Measurements from ENCODE around the gene ENTREP3.

ENTREP3 gene

DNA sequence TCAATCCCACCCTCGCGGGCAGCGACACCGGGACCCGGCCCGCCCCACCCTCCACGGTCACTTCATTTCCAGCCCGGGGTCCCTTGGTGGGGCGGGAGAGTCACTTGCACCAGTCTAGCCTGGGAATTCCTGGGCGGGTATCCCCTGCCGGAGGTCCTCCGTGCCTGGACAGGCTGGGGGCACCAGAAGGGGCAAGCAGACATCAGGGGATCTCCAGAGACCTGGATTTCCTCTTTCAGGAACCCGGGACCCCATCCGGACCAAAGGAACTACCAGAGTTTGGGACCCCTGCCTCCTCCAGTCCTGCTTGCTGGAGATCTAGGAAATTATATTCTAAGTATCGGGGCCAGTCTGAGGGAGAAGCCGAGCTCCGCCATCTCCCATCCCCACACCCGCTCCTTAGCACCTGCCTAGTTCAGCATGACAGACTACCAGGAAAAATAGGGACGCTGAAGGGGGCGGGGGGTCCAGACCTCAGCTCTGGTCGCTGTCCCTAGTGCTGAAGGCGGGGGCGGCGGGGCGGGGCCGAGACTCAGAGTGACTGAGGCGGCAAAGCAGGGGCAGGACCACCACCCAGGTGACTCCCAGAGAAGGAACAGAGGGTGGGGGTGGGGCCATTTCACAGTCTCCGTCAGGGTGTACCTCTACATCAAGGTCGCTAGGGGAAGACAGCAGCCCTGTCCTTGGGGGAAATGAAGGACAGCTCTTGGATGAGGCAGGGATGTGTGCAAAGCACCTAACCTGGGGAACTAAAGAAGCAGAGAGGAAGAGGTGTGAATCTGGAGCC lies 22.8 kb upstream of the ENTREP3 start:
- peak; percentile 23 for DNase-seq (ENCODE audit: low read depth)
- TF ChIP-seq, protein P1, sequence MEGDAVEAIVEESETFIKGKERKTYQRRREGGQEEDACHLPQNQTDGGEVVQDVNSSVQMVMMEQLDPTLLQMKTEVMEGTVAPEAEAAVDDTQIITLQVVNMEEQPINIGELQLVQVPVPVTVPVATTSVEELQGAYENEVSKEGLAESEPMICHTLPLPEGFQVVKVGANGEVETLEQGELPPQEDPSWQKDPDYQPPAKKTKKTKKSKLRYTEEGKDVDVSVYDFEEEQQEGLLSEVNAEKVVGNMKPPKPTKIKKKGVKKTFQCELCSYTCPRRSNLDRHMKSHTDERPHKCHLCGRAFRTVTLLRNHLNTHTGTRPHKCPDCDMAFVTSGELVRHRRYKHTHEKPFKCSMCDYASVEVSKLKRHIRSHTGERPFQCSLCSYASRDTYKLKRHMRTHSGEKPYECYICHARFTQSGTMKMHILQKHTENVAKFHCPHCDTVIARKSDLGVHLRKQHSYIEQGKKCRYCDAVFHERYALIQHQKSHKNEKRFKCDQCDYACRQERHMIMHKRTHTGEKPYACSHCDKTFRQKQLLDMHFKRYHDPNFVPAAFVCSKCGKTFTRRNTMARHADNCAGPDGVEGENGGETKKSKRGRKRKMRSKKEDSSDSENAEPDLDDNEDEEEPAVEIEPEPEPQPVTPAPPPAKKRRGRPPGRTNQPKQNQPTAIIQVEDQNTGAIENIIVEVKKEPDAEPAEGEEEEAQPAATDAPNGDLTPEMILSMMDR (IDR thresholded peaks at IDR 0.05; ENCODE audit: low read length, missing control alignments), result peak; percentile 37

DNA sequence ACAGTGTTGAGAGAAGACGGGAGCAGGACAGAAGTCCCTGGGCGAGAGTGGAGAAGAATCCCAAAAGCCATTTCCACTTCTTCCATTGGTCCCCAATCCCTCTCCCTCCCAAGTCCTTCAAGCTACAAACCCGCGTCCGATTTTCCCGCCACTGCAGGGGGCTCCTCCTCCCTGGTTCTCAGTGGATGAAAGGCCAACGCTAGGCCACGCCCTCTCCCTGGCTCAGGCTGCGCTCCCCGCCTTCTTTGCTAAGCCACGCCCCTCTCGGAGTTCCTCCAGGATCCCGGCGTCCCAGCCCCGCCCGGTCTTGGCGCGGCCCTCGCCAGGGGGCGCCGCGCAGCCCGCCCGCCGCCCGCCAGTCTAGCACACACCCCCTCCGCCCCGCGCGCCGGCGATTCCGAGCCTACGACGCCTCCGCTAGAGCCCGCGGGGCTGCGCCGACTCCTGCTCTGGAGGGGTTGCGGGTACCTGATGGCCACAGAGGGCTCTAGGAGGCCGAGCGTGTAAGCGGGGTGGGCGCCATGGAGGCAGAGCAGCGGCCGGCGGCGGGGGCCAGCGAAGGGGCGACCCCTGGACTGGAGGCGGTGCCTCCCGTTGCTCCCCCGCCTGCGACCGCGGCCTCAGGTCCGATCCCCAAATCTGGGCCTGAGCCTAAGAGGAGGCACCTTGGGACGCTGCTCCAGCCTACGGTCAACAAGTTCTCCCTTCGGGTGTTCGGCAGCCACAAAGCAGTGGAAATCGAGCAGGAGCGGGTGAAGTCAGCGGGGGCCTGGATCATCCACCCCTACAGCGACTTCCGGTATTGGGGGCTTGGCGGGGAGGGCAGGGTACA lies 22.0 kb upstream of the ENTREP3 start, which contains the start of gene HCN3:
TSS of gene HCN3 (plus strand) at position 394 of the 832 bp plus-strand sequence. CDS start at position 522, 128 bp downstream.
- DNase-seq (ENCODE audit: low read depth), result peak; percentile 97
- TF ChIP-seq, protein P1 (IDR thresholded peaks at IDR 0.05; ENCODE audit: low read length, missing control alignments), result peak; percentile 17
- H3K4me3 ChIP-seq (replicated peaks; ENCODE audit: low read depth, low read length), result peak within 1 kb of the TSS; percentile 69

More for the DNA sequence above, 22.8 kb upstream of the ENTREP3 start:
- peak overlapping the region; percentile 69 for H3K4me3 ChIP-seq (replicated peaks; ENCODE audit: low read depth, low read length)

DNA sequence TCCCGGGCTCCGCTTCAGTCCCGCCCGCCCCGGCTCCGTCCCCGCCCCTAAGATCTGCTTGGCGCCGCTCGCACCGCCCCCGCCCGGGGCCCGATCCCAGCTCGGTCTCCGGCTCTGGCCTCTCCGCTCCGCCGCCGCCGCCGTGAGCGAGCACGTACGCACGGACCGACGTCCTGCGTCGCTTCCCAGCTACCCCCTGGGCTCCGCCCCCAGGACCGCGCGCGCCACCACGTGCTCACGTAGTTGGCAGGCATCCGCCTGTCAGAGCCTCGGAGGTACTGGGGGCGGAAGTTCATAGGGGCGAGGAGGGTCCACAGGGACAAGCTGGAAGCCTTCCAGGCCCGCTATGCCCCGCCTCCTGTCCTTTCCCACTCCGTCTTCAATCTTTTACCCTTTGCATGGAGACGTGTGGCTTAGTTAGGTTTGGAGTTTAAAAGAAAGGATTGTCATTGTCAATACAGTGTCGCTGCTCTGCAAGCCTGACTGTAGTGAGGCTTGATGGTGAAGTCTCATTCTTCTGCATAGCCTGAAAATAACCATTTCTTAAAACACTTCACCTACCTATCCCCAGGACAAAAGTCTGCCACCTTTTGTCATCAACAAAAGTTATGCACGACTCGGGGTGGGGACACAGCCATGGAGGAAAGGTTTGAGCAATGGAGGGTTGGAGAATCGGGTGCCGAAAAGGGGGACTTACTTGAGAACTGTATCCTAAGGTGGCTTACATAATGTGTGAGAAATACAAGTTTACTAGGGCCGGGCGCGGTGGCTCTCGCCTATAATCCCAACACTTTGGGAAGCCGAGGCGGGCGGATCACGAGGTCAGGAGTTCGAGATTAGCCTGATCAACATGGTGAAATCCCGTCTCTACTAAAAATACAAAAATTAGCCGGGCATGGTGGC lies 18.3 kb upstream of the ENTREP3 start, which contains the start of gene CLK2:
TSS of gene CLK2 (minus strand) at position 162 of the 903 bp plus-strand sequence. CDS start 2,527 bp downstream, outside the sequence.
- peak; percentile 95 for DNase-seq (ENCODE audit: low read depth)

DNA sequence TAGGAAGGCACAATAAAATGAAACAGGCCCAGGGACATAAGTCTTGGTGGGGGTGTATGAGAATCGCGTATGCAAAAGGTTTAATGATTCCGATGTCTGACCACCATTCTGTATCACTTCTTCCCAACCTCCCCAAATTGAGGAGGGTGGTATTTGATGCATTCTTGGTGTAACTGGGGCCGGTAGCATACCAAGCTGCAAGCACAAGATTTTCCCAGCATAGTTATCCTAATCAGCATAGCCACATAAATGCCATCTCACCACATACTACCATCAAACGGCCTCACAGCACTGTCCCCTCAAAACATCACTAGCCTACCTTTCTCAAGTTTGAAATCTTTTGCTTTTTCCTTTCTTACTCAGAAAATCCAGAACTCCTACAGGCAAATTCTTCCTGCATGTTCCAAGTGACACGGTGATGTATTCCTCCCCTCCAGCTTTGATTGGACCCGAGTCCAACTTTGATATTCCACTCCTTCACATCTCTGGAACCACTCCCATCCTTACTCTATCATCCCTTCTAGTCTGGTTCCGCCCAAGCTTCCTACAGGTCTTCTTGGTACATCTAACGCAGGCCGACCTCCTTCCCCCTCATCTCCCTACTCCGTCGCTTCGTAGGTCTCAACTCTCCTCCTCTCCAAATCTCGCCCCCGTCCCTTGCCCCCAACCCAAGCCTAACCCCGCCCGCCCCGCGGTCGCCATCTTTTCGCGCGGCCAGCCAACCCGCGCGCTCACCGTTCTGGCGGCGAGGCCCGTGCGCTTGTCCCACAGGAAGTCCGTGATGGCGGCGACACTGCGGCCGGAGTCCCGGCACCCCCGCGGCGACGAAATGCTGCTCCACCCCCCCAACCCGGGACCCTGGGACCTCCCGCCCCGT lies 17.4 kb upstream of the ENTREP3 start:
- DNase-seq (ENCODE audit: low read depth), result peak; percentile 67
- H3K4me3 ChIP-seq (replicated peaks; ENCODE audit: low read depth, low read length), result peak overlapping the region; percentile 75
- TF ChIP-seq, protein P1 (IDR thresholded peaks at IDR 0.05; ENCODE audit: low read length, missing control alignments), result no peak

More for the DNA sequence above, 18.3 kb upstream of the ENTREP3 start, which contains the start of gene CLK2:
- TF ChIP-seq, protein P1 (IDR thresholded peaks at IDR 0.05; ENCODE audit: low read length, missing control alignments), result no peak
- H3K4me3 ChIP-seq (replicated peaks; ENCODE audit: low read depth, low read length), result peak within 1 kb of the TSS; percentile 75

DNA sequence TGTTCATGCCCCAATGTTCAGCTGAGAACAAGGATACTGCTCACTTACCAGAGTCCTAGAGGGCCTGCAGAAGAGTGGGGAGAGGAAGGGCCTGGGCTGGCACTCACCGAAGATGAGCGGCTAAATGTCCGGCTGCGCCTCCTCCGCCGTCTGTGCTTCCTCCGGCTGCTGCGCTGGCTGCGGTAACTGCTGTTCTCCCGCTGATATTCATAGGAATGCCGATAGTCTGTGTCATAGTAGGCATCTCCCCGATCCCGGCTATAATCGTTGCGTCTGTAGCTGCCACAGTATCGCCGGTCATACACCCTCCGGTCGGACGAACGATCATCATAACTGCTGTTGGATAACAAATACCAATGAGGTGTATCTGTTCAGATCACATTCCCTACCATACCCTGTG lies 14.1 kb upstream of the ENTREP3 start:
- TF ChIP-seq, protein P1 (IDR thresholded peaks at IDR 0.05; ENCODE audit: low read length, missing control alignments), result no peak
- no peak overlapping the region for H3K4me3 ChIP-seq (replicated peaks; ENCODE audit: low read depth, low read length)
- DNase-seq (ENCODE audit: low read depth), result no peak
